H9 (cell line): ENCODE results near the gene PRMT7. TPM values are rescaled to one million over a fixed set of nuclear protein-coding genes. Genes with fewer than 3 reads are reported as not detected.

Experiments used
- DNase-seq: peaks from one replicate; pipeline ENCODE4 v3.0.0-alpha.2; 2017
- H2AFZ ChIP-seq: one replicate; pipeline ENCODE4 v1.6.1; 2013; ENCODE audit warnings: mild to moderate bottlenecking, low read length, control low read depth, moderate library complexity
- H2AK5ac ChIP-seq: 2 replicates; pipeline ENCODE4 v1.6.1; 2013; ENCODE audit warnings: low read length, control low read depth, mixed read lengths; ENCODE audit not compliant: insufficient read length
- H2BK120ac ChIP-seq: one replicate; pipeline ENCODE4 v1.6.1; 2013; ENCODE audit warnings: low read depth, mild to moderate bottlenecking, low read length, control low read depth, inconsistent platforms; ENCODE audit not compliant: poor library complexity, severe bottlenecking
- H2BK12ac ChIP-seq: 2 replicates; pipeline ENCODE4 v1.6.1; 2013; ENCODE audit warnings: low read length, control low read depth, mixed read lengths, low read depth; ENCODE audit not compliant: insufficient read length
- H2BK15ac ChIP-seq: 2 replicates; pipeline ENCODE4 v1.6.1; 2013; ENCODE audit warnings: low read depth, low read length, control low read depth
- H2BK20ac ChIP-seq: one replicate; pipeline ENCODE4 v1.6.1; 2013; ENCODE audit warnings: low read depth, mild to moderate bottlenecking, low read length, control low read depth, inconsistent platforms; ENCODE audit not compliant: poor library complexity, severe bottlenecking
- H2BK5ac ChIP-seq: 2 replicates; pipeline ENCODE4 v1.6.1; 2013; ENCODE audit warnings: low read length, control low read depth, mixed read lengths; ENCODE audit not compliant: insufficient read length
- H3K14ac ChIP-seq: 2 replicates; pipeline ENCODE4 v1.6.1; 2013; ENCODE audit warnings: low read length, control low read depth; ENCODE audit not compliant: insufficient read depth
- H3K18ac ChIP-seq: 2 replicates; pipeline ENCODE4 v1.6.1; 2013; ENCODE audit warnings: low read depth, mild to moderate bottlenecking, mixed read lengths, low read length, control low read depth; ENCODE audit not compliant: insufficient read length
- H3K23ac ChIP-seq: 2 replicates; pipeline ENCODE4 v1.6.1; 2013; ENCODE audit warnings: low read length, control low read depth, mixed read lengths, low read depth; ENCODE audit not compliant: insufficient read length
- H3K23me2 ChIP-seq: 2 replicates; pipeline ENCODE4 v1.6.1; 2013; ENCODE audit warnings: low read depth, mild to moderate bottlenecking, mixed read lengths, low read length, control low read depth; ENCODE audit not compliant: insufficient read length, poor library complexity, severe bottlenecking
- H3K27ac ChIP-seq: 2 replicates; pipeline ENCODE4 v1.5.1; 2013; ENCODE audit warnings: low read length, control low read depth, mixed read lengths, low read depth; ENCODE audit not compliant: insufficient read length
- H3K27me3 ChIP-seq: 2 replicates; pipeline ENCODE4 v1.6.1; 2013; ENCODE audit warnings: low read length, control low read depth, inconsistent platforms; ENCODE audit not compliant: insufficient read depth
- H3K4ac ChIP-seq: 2 replicates; pipeline ENCODE4 v1.6.1; 2013; ENCODE audit warnings: low read depth, mild to moderate bottlenecking, control low read depth, inconsistent platforms, low read length, moderate library complexity
- H3K4me1 ChIP-seq: 2 replicates; pipeline ENCODE4 v1.6.1; 2013; ENCODE audit warnings: low read length, control low read depth, inconsistent platforms; ENCODE audit not compliant: insufficient read depth
- H3K4me2 ChIP-seq: 2 replicates; pipeline ENCODE4 v1.6.1; 2013; ENCODE audit warnings: low read length, control low read depth, mixed read lengths; ENCODE audit not compliant: insufficient read length, insufficient read depth
- H3K56ac ChIP-seq: 2 replicates; pipeline ENCODE4 v1.6.1; 2013; ENCODE audit warnings: low read depth, mild to moderate bottlenecking, mixed read lengths, low read length, control low read depth; ENCODE audit not compliant: insufficient read length
- H3K79me1 ChIP-seq: 2 replicates; pipeline ENCODE4 v1.6.1; 2013; ENCODE audit warnings: low read depth, mild to moderate bottlenecking, moderate library complexity, low read length, control low read depth, inconsistent platforms; ENCODE audit not compliant: insufficient read depth, poor library complexity, severe bottlenecking
- H3K79me2 ChIP-seq: 2 replicates; pipeline ENCODE4 v1.6.1; 2013; ENCODE audit warnings: low read length, control low read depth, inconsistent platforms; ENCODE audit not compliant: insufficient read depth
- H3K9ac ChIP-seq: 2 replicates; pipeline ENCODE4 v1.6.1; 2013; ENCODE audit warnings: low read length, control low read depth, mixed read lengths; ENCODE audit not compliant: insufficient read length; ENCODE audit errors: extremely low read depth
- H3K9me3 ChIP-seq: one replicate; pipeline ENCODE4 v1.6.1; 2013; ENCODE audit warnings: low read depth, low read length, inconsistent platforms; ENCODE audit not compliant: control insufficient read depth
- H3T11ph ChIP-seq: one replicate; pipeline ENCODE4 v1.6.1; 2013; ENCODE audit warnings: mild to moderate bottlenecking, low read length, control low read depth, inconsistent platforms
- H4K20me1 ChIP-seq: one replicate; pipeline ENCODE4 v1.6.1; 2013; ENCODE audit not compliant: control insufficient read depth, insufficient read length, insufficient read depth
- H4K5ac ChIP-seq: 2 replicates; pipeline ENCODE4 v1.6.1; 2013; ENCODE audit warnings: low read depth, mild to moderate bottlenecking, mixed read lengths, low read length, control low read depth; ENCODE audit not compliant: insufficient read length
- H4K8ac ChIP-seq: replicated peaks from 2 replicates; pipeline ENCODE4 v1.6.1; 2013; ENCODE audit warnings: low read length, control low read depth, mixed read lengths, low read depth; ENCODE audit not compliant: insufficient read length
- H4K91ac ChIP-seq: 2 replicates; pipeline ENCODE4 v1.6.1; 2013; ENCODE audit warnings: low read depth, mild to moderate bottlenecking, moderate library complexity, mixed read lengths, low read length, control low read depth; ENCODE audit not compliant: insufficient read length
- H3K27ac Mint-ChIP-seq, 3 experiments: 2 replicates in 2 of 3; 3 replicates in 1 of 3; pipeline ENCODE4 v1.8.0; 2020 to 2021; ENCODE audit warnings: mixed read lengths in 3 of 3, mild to moderate bottlenecking in 1 of 3, moderate library complexity in 1 of 3
- H3K27me3 Mint-ChIP-seq: 2 replicates; pipeline ENCODE4 v1.8.0; 2021; ENCODE audit warnings: low read depth, mild to moderate bottlenecking, moderate library complexity, mixed read lengths
- H3K36me3 Mint-ChIP-seq, 3 experiments: 2 replicates in 2 of 3; 3 replicates in 1 of 3; pipeline ENCODE4 v1.8.0; 2020 to 2021; ENCODE audit warnings: low read depth in 3 of 3, mixed read lengths in 3 of 3; ENCODE audit not compliant: insufficient read depth in 1 of 3
- H3K4me1 Mint-ChIP-seq, 2 experiments: 2 replicates each; pipeline ENCODE4 v1.8.0; 2020; ENCODE audit warnings: mixed read lengths in 2 of 2
- H3K4me3 Mint-ChIP-seq, 2 experiments: 2 replicates in 1 of 2; 3 replicates in 1 of 2; pipeline ENCODE4 v1.8.0; 2020 to 2021; ENCODE audit warnings: mild to moderate bottlenecking in 2 of 2, mixed read lengths in 2 of 2, moderate library complexity in 1 of 2
- H3K9me3 Mint-ChIP-seq, 2 experiments: 2 replicates in 1 of 2; 3 replicates in 1 of 2; pipeline ENCODE4 v1.8.0; 2020; ENCODE audit warnings: mild to moderate bottlenecking in 2 of 2, mixed read lengths in 2 of 2, moderate library complexity in 1 of 2
- WGBS: extraction: QIAGEN DNeasy Blood & Tissue Kit; methylation state at CpG from one replicate; pipeline ENCODE4 v1.1.7; 2013; ENCODE audit warnings: missing lambda C conversion rate, low lambda C conversion rate, mixed read lengths; ENCODE audit not compliant: insufficient read length; ENCODE audit errors: extremely low coverage; 5-methylcytosine and 5-hydroxymethylcytosine counted together
- total RNA-seq: library from RNA; stranded (reverse); gene quantifications from 2 replicates; pipeline ENCODE4 v1.2.1, GENCODE V29; 2021
- TF ChIP-seq, protein P1 (sequence below): fragments of 200-600 bp; sonication (generic); conservative IDR thresholded peaks from 3 replicates; pipeline ENCODE4 v1.8.0; 2021; ENCODE audit warnings: antibody characterized with exemption, mild to moderate bottlenecking

The PRMT7 gene
- total RNA-seq, 1 experiment from 2014 or later: 56.6 TPM

DNA sequence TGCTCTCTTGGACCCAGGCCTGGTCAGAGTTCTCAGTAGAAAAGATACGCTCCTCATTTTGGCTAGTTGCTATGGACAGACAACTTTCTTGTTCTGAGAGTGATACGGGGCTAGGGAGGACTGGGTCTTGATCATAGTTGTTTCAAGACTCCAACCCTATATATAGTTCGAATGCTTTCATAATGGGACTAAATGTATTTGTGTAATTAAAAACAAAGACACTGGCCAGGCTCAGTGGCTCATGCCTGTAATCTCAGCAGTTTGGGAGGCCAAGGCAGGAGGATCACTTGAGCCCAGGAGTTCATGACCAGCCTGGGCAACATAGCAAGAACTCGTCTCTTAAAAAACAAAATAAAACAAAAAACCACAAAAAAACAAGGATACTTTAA is 28.8 kb upstream of the PRMT7 start:
- Histone ChIP-seq H4K8ac (no peak overlapping the region), H3K18ac (no peak overlapping the region), H4K5ac (no peak overlapping the region), H3K56ac (no peak overlapping the region), H2AK5ac (no peak overlapping the region), H3K23me2 (no peaks in the 10 kb centered on the region), H3K23ac (no peak overlapping the region), H3K4me2 (no peak overlapping the region), H3K27ac (no peak overlapping the region), H2BK15ac (no peak overlapping the region), H3K14ac (no peak overlapping the region), H3K4ac (no peak overlapping the region), H2BK12ac (no peak overlapping the region), H3K4me1 (no peaks in the 10 kb centered on the region), H3K9me3 (no peaks in the 10 kb centered on the region), H4K20me1 (no peaks in the 10 kb centered on the region), H2BK120ac (no peak overlapping the region), H3K79me1 (no peaks in the 10 kb centered on the region), H3K27me3 (no peaks in the 10 kb centered on the region), H2AFZ (no peak overlapping the region), H2BK20ac (no peak overlapping the region), H4K91ac (no peak overlapping the region), H3K9ac (no peak overlapping the region), H2BK5ac (no peak overlapping the region), H3T11ph (no peak overlapping the region), H3K79me2 (no peaks in the 10 kb centered on the region)
- Mint-ChIP-seq H3K9me3 (no peaks in the 10 kb centered on the region), H3K27me3 (no peaks in the 10 kb centered on the region), H3K27ac (no peak overlapping the region; a peak in 1 of 7 replicates), H3K36me3 (peaks cover 3 to 24% (median 7%) of the 10 kb centered on the region in 3 experiments; a peak in 5 of 7 replicates), H3K4me3 (no peak overlapping the region), H3K4me1 (peaks cover 0 to 2% of the 10 kb centered on the region in 2 experiments; a peak in 1 of 4 replicates)
- no CpG with 5 or more reads among the region's 4 CpGs for WGBS
- TF ChIP-seq, protein P1, sequence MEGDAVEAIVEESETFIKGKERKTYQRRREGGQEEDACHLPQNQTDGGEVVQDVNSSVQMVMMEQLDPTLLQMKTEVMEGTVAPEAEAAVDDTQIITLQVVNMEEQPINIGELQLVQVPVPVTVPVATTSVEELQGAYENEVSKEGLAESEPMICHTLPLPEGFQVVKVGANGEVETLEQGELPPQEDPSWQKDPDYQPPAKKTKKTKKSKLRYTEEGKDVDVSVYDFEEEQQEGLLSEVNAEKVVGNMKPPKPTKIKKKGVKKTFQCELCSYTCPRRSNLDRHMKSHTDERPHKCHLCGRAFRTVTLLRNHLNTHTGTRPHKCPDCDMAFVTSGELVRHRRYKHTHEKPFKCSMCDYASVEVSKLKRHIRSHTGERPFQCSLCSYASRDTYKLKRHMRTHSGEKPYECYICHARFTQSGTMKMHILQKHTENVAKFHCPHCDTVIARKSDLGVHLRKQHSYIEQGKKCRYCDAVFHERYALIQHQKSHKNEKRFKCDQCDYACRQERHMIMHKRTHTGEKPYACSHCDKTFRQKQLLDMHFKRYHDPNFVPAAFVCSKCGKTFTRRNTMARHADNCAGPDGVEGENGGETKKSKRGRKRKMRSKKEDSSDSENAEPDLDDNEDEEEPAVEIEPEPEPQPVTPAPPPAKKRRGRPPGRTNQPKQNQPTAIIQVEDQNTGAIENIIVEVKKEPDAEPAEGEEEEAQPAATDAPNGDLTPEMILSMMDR: no peak
- no peak for DNase-seq
